ENCODE data around the gene PLA2G4E. TPM values are rescaled to one million over a fixed set of nuclear protein-coding genes. Genes with fewer than 3 reads are reported as not detected.
A peak's percentile ranks its signal among the peaks of the same experiment; 100 is the strongest.

Gene PLA2G4E
- total and polyA plus RNA-seq, 11 donors, result 0.01 to 1.1 (median 0.05) TPM; not detected in 6

GRCh38 chr15:42034628-42035434, 14.0 kb upstream of the PLA2G4E start:
- Histone ChIP-seq H3K4me3 (no peak overlapping the region), H3K27me3 (no peaks in the 10 kb centered on the region), H3K27ac (no peak overlapping the region), H3K36me3 (no peaks in the 10 kb centered on the region), H3K4me1 (peaks cover 0 to 10% (median 0%) of the 10 kb centered on the region in 12 donors), H3K9me3 (no peaks in the 10 kb centered on the region)
- no peak for ATAC-seq
- TF ChIP-seq CTCF (IDR thresholded peaks at IDR 0.05) (no peak), POLR2A (IDR thresholded peaks at IDR 0.05) (no peak)
- no peak for DNase-seq
- 72 to 81% (median 78%) methylated on average over 8 of the region's 8 CpGs for WGBS, 4 donors
- intact Hi-C loops (cut with DNase I), result no loop called here

GRCh38 chr15:42033214-42033873, 12.5 kb upstream of the PLA2G4E start:
- Histone ChIP-seq H3K27me3 (no peaks in the 10 kb centered on the region), H3K9me3 (no peaks in the 10 kb centered on the region), H3K4me1 (peaks cover 0 to 10% (median 0%) of the 10 kb centered on the region in 12 donors), H3K4me3 (no peak overlapping the region), H3K27ac (no peak overlapping the region), H3K36me3 (no peaks in the 10 kb centered on the region)
- intact Hi-C loops (cut with DNase I), result no loop called here
- DNase-seq, result no peak
- TF ChIP-seq CTCF (IDR thresholded peaks at IDR 0.05), result no peak
- no peak for TF ChIP-seq POLR2A (IDR thresholded peaks at IDR 0.05)
- WGBS, 4 donors, result 88 to 93% (median 91%) methylated on average over 3 of the region's 3 CpGs
- ATAC-seq, result peak in 1 of 4 donors; percentile 9

- H3K9me3 ChIP-seq, result no peaks in the 10 kb centered on the region
- peak overlapping the region in 2 of 12 donors; percentile 20 to 29 for H3K27ac ChIP-seq
- DNase-seq (no peak), ATAC-seq (peak in 3 of 4 donors; percentile 22 to 34 (median 29))
- H3K4me1 ChIP-seq, result peaks cover 0 to 10% (median 0%) of the 10 kb centered on the region in 12 donors
- no peaks in the 10 kb centered on the region for H3K27me3 ChIP-seq
- no peak overlapping the region for H3K4me3 ChIP-seq
- no peak for TF ChIP-seq CTCF (IDR thresholded peaks at IDR 0.05)
- no peak for TF ChIP-seq POLR2A (IDR thresholded peaks at IDR 0.05)
- intact Hi-C loops (cut with DNase I), result no loop called here
- H3K36me3 ChIP-seq, result no peaks in the 10 kb centered on the region
- 79 to 84% (median 83%) methylated on average over 8 to 9 of the region's 9 CpGs for WGBS, 4 donors
Measured at GRCh38 chr15:42032376-42033213, 11.8 kb upstream of the PLA2G4E start.

Measured in heart left ventricle (tissue), 16 donors.